OCI-LY1 (cell line): ENCODE data around the gene LNP1.

Source experiments
- H2AFZ ChIP-seq: fragments of 200-600 bp; sonication (generic), shearing (Covaris generic); 2 replicates; pipeline ENCODE4 v1.6.0; 2014; ENCODE audit warnings: antibody characterized with exemption, mild to moderate bottlenecking, low read length
- H3F3A ChIP-seq: fragments of 200-600 bp; sonication (generic), shearing (Covaris generic); 2 replicates; pipeline ENCODE4 v1.6.0; 2014; ENCODE audit warnings: mild to moderate bottlenecking, antibody characterized with exemption, low read length, moderate library complexity; ENCODE audit not compliant: insufficient read depth
- H3K27ac ChIP-seq: fragments of 200-600 bp; sonication (generic); 2 replicates; pipeline ENCODE4 v1.5.1; 2014; ENCODE audit warnings: low read length, mixed run types, mild to moderate bottlenecking, low read depth; ENCODE audit not compliant: poor library complexity, severe bottlenecking
- H3K27me3 ChIP-seq: fragments of 200-600 bp; sonication (generic); 2 replicates; pipeline ENCODE4 v1.6.0; 2014; ENCODE audit warnings: antibody characterized with exemption, mild to moderate bottlenecking, low read length, moderate library complexity; ENCODE audit not compliant: insufficient read depth
- H3K36me3 ChIP-seq: fragments of 200-600 bp; sonication (generic); 2 replicates; pipeline ENCODE4 v1.6.1; 2014; ENCODE audit warnings: mild to moderate bottlenecking, antibody characterized with exemption, low read length, moderate library complexity, mixed read lengths; ENCODE audit not compliant: insufficient read depth
- H3K4me1 ChIP-seq: fragments of 200-600 bp; sonication (generic); 2 replicates; pipeline ENCODE4 v1.5.1; 2014; ENCODE audit warnings: mild to moderate bottlenecking, low read length, moderate library complexity; ENCODE audit not compliant: insufficient read depth, severe bottlenecking
- H3K4me2 ChIP-seq: fragments of 200-600 bp; sonication (generic), shearing (Covaris generic); 2 replicates; pipeline ENCODE4 v1.6.1; 2014; ENCODE audit warnings: low read length
- H3K4me3 ChIP-seq: fragments of 200-600 bp; sonication (generic); 2 replicates; pipeline ENCODE4 v1.5.1; 2014; ENCODE audit warnings: low read length, low read depth, mild to moderate bottlenecking, mixed read lengths; ENCODE audit not compliant: poor library complexity, severe bottlenecking
- H3K79me2 ChIP-seq: fragments of 200-600 bp; shearing (Covaris generic); 2 replicates; pipeline ENCODE4 v1.6.1; 2016; ENCODE audit warnings: mixed run types, low read length, mixed read lengths; ENCODE audit not compliant: insufficient read depth
- H3K9ac ChIP-seq: fragments of 200-600 bp; sonication (generic), shearing (Covaris generic); 2 replicates; pipeline ENCODE4 v1.6.1; 2014; ENCODE audit warnings: mild to moderate bottlenecking, low read length, mixed read lengths
- H3K9me2 ChIP-seq: fragments of 200-600 bp; sonication (generic), shearing (Covaris generic); 2 replicates; pipeline ENCODE4 v1.6.1; 2014; ENCODE audit warnings: low read depth, mild to moderate bottlenecking, low read length, mixed read lengths
- H3K9me3 ChIP-seq: fragments of 200-600 bp; shearing (Covaris generic); 2 replicates; pipeline ENCODE4 v1.6.1; 2014; ENCODE audit warnings: low read length, mixed read lengths
- H4K20me1 ChIP-seq: fragments of 200-600 bp; sonication (generic), shearing (Covaris generic); 2 replicates; pipeline ENCODE4 v1.6.0; 2016; ENCODE audit warnings: mild to moderate bottlenecking, low read length; ENCODE audit not compliant: insufficient read depth
- CTCF ChIP-seq: fragments of 200-600 bp; sonication (generic), shearing (Covaris generic); IDR thresholded peaks from 2 replicates; pipeline ENCODE4 v1.5.1; 2017; ENCODE audit warnings: mild to moderate bottlenecking, antibody characterized with exemption, low read length, moderate library complexity, mixed read lengths
- EZH2 ChIP-seq: fragments of 200-600 bp; sonication (generic), shearing (Covaris generic); IDR thresholded peaks from 2 replicates; pipeline ENCODE4 v1.8.0; 2017; ENCODE audit warnings: borderline replicate concordance, mixed run types, mild to moderate bottlenecking, antibody characterized with exemption, low read length, moderate library complexity, mixed read lengths

The LNP1 gene

DNA sequence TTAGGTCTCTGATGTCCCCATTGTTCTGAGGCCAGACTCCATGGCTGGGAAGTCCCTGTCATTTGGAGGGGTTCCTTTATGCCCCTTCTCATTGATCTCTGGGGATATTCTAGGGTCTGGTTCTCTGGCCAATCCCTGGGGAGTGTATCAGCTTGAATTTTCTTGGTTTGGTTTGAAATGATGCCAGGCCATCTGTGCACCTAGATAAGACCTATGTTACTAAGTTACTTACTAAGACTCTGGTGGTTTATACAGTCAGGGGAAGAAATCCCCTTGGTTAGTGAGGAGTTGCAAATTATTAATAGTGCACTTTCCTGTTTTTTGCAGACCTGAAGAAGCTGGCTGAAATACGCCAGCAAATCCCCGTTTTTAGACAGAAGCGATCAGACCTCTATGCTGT, 46.5 kb upstream of the LNP1 start:
- H3K36me3 ChIP-seq, result peaks cover 81% of the 10 kb centered on the region
- peaks cover 3% of the 10 kb centered on the region; the same call in 1 of the 2 replicates for H3K9me3 ChIP-seq
- H3K27ac ChIP-seq, result no peak overlapping the region
- no peaks in the 10 kb centered on the region for H3K79me2 ChIP-seq
- no peaks in the 10 kb centered on the region for H3K9me2 ChIP-seq
- no peaks in the 10 kb centered on the region for H3K4me1 ChIP-seq
- H3K27me3 ChIP-seq, result no peaks in the 10 kb centered on the region
- H2AFZ ChIP-seq, result no peak overlapping the region
- no peak overlapping the region for H3K4me2 ChIP-seq
- H3K4me3 ChIP-seq, result no peak overlapping the region
- TF ChIP-seq EZH2 (no peak), CTCF (no peak)
- H3K9ac ChIP-seq, result no peak overlapping the region
- H4K20me1 ChIP-seq, result no peaks in the 10 kb centered on the region
- no peaks in the 10 kb centered on the region for H3F3A ChIP-seq

DNA sequence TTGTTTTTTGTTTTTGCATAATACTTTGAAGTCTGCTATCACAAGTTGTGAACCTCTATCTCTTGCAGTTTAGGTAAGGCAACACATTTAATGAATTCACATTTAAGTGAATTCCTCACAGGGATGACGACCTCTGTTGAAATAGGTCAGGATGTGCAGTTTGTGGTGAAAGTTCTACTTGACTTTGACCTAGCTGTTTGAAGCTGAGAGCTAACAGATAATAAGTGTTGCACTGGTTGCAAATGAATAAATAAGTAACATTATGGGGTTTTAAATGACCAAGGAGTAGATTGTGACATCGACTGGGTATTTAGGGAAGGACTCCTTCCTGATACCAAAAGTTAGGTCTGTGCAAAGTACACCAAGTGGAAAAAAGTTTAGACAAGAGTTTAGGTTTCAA, 42.9 kb upstream of the LNP1 start:
- no peaks in the 10 kb centered on the region for H3K27me3 ChIP-seq

DNA sequence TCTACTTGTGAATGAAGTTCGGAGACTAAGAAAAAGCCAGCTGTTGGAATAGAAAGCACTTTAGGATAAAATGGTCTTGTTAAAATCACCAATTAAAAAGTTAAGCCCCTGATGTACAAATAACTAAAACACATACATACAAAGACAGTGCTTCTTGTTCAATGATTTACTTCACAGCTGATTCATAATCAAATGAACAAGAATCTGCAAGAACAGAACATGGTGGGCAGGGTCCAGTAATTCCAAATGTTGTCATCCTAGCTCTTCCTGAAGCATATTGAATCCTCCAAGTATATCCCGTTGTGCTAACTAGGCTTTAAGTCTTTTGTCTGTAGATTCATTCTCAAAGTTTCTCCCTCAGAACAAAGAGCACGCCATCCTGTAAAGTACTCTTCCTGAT, 42.3 kb upstream of the LNP1 start:
- no peaks in the 10 kb centered on the region for H3F3A ChIP-seq
- no peaks in the 10 kb centered on the region for H4K20me1 ChIP-seq
- H3K27me3 ChIP-seq, result no peaks in the 10 kb centered on the region
- no peaks in the 10 kb centered on the region for H3K79me2 ChIP-seq
- peaks cover 93% of the 10 kb centered on the region for H3K36me3 ChIP-seq
- no peak overlapping the region for H2AFZ ChIP-seq
- no peaks in the 10 kb centered on the region for H3K9me3 ChIP-seq
- no peak overlapping the region for H3K9ac ChIP-seq
- H3K4me1 ChIP-seq, result no peaks in the 10 kb centered on the region
- H3K4me3 ChIP-seq, result no peak overlapping the region
- H3K4me2 ChIP-seq, result no peak overlapping the region
- TF ChIP-seq EZH2 (no peak), CTCF (no peak)
- H3K9me2 ChIP-seq, result no peaks in the 10 kb centered on the region
- H3K27ac ChIP-seq, result no peak overlapping the region

More for the DNA sequence above, 42.9 kb upstream of the LNP1 start:
- Histone ChIP-seq H3K4me2 (no peak overlapping the region), H4K20me1 (no peaks in the 10 kb centered on the region), H3K9me2 (no peaks in the 10 kb centered on the region), H3K79me2 (no peaks in the 10 kb centered on the region), H3K9ac (no peak overlapping the region), H3K27ac (no peak overlapping the region), H3K4me1 (no peaks in the 10 kb centered on the region), H3K4me3 (no peak overlapping the region), H3K36me3 (peaks cover 92% of the 10 kb centered on the region), H2AFZ (no peak overlapping the region), H3F3A (no peaks in the 10 kb centered on the region), H3K9me3 (no peaks in the 10 kb centered on the region)
- TF ChIP-seq EZH2 (no peak), CTCF (no peak)
